HL-60/S4 treated with phorbol 12-myristate 13-acetate at 8.2 ng/mL for 4 days and 3 days (cell line): ENCODE measurements around the gene RHOD.

ENCODE experiments used
- in situ Hi-C: fragments of 300-500 bp; cut with MboI; formaldehyde crosslinking; loops from 2 replicates; pipeline ENCODE4 v1.15.0; 2022; ENCODE audit warnings: low sequenced_read_pairs

The RHOD gene

DNA sequence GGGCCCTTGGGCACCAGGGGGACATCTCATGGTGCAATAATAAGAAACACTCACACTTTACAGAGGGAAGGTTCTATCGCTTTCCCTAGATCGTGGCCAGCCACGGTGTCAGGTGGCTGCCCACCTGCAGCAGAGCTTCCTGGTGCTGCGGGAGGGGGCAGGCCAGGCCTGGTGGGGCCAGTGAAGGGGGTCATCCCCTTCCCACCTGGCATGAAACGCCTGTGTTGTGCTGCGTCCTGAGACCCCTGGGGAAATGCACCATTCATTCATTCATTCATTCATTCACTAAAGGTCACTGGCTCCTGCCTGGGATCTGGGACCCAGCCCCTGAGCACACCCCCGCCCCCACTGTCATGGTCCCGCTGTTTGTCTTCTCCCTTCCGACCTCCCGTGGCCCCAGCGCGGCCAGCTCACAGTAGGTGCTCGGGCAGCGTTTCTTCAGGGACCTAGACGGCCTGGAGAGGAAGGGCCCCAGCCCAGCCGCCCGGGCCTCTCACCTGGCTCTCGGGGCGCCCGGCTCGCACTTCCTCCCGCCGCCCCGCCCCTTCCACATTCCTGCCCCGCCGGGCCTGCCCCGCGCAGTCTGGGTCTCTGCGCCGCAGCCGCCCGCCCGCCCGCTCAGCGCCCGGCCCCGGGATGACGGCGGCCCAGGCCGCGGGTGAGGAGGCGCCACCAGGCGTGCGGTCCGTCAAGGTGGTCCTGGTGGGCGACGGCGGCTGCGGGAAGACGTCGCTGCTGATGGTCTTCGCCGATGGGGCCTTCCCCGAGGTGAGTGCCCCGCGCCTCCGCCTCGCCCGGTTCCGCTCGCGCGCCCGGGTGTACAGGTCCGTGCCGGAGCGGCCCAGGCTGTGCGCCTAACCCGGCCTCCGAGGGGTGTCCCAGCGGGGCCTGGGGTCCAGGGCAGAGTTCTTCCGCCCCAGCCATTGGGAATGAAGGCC is at the start of gene RHOD:
RHOD (plus strand) TSS at position 581 of the 938 bp plus-strand sequence; CDS start at position 637, 56 bp downstream.
- in situ Hi-C loops, result no loop called here

DNA sequence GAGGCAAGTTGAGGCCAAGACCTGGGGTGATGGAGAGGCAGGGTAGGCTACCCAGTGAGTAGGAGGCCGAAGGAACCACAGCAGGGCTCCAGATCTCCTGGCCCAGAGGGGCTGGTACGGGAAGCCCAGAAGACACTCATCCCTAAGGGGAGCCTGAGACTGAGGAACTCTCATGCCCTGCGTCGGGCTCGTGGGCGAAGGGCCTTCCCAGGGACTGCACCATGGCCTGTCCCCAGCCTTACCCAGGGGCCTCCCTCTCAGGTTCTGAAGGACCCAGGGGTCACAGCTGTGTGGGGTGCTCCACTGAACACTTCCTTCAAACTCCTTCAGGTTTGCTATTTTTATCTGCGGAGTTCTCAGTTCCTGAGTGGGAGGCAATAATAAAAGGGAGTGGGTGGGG is 49.5 kb upstream of the RHOD start:
- in situ Hi-C loops, result no loop called here

GRCh38 chr11:67010296-67010905 is 46.2 kb upstream of the RHOD start:
- in situ Hi-C loops, result no loop called here

GRCh38 chr11:67013511-67014045 is 43.1 kb upstream of the RHOD start:
- in situ Hi-C loops, result no loop called here

GRCh38 chr11:67014343-67014742 is 42.3 kb upstream of the RHOD start:
- in situ Hi-C loops, result no loop called here

DNA sequence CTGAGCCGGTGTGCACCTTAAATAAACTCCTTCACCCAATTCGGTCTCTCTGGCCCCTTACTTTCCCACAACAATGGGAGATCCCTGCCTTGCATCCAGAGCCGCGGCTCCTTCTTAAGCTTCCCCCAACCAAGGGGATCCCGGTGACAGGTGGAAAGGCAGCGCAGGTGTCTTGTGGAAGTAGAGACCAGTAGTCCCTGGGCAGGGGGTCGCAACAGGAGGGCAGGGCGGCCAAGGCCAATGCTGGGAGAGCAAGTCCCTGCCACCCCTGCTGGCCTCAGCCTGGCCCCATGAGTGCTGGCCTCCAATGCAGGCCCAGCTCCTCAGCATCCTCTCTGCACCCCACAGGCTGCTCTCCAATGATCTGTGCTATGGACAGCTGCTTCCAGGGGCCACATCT is 41.6 kb upstream of the RHOD start:
- in situ Hi-C loops, result no loop called here

DNA sequence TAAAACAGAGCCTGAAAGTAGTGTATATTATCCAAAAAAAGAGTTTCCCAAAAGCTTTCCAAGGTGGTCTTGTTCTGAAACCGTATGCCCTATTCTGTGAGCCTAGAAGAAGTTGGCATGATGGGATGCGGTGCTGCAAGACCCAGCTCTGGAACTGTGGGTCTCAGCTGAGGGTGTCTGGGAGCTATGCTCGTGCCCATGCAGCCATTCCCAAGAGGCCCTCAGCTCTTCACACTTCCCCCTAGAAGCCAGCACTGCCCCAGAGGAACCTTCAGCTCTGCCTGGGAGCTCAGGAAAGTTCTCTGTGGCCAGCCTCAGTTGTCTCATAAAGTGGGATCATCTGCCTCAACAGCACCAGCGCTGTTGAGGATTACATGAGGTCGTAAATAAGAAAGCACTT is 40.1 kb upstream of the RHOD start:
- in situ Hi-C loops, result no loop called here

DNA sequence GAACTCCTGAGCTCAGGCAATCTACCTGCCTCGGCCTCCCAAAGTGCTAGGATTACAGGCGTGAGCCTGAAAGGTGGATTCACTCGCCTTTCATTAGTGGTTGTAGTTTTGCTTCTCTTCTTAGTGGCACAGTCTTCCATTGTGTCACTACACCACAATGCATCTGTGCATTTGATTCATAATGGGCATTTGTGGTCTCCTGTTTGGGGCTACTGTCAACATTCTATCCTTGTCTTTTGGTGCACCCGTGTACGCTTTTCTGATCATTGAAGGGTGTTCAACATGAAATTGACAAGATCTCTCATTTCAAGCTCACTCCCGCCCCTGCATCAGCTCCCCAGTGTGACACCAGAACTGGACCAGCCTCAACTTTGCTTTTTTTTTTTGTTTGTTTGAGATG is 35.7 kb upstream of the RHOD start:
- in situ Hi-C loops, result no loop called here

DNA sequence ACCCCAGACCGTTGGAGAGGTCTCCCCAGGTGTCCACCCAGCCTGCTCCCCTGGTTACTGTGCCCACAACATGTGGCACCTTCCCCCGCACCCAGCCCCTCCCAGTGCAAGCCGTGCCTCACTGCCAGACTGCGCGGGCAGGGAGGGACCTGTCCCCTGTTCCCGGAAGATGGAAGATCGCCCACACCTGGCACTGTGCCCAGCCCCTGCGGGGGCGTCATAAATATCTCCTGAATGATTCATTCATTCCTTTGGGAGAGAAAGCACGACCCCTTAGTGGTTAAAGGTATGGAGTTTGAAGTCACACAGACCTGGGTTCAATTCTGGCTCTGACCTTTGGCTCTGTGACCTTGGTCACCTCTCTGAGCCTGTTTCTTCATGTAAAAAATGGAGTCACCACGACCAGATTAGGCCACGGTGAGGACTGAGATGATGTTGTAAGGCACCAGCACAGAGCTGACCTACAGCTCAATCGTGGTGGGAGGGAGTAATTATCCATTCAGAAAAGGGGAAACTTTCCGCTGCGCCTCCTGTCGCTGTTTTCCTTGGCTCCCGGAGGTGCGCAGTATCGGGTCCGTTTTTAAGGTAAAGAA is 34.2 kb upstream of the RHOD start:
- in situ Hi-C loops, result no loop called here

DNA sequence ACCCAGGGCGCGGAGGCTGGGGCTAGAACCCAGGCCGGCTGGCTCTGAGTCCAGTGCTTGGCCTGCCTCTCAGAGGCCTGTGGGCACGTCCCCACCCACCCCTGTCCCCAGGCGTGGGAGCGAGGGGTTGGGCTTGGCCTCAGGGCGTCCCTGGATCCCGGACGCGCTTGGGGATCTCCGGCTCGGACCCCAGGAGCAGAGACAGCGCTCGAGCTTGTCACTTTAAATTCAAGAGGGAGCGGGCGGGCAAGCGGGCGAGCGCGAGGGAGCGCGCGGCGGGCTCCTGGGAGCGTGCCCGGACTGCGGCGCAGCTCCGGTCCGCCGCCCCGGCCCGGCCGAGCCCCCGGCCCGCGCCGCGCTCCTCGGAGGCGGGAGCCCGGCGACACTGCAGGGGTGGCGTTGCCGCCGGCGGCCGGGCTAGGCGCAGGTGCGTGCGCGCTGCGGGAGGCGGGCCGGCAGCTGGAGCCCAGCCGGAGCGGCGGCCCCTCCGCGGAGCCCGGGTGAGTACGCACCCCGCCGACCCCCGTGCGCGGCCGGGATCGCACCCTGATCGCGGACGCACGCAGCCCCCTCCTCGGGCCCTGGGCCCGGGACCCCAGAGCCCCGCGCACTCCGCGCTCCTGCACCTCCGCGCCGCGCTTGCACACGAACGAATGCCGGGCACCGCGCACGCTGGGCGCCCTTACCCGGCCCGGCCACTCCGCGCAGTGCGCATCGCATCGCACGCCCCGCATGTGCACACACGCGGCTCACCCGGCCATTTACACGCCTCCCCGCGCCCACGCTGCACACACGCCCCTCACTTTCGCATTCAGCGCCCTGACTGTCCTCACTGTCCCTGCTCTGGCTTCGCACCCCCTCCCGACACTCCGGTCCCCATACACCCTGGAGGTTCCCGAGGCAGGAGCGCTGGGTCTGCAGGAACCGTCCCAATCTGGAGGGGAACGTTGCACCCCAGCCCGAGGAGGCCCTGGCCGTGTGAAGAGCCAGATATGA is 33.4 kb upstream of the RHOD start, which contains the start of gene SYT12:
SYT12 (plus strand) TSS at position 174 of the 996 bp plus-strand sequence. CDS start 7,011 bp downstream, outside the sequence.
- in situ Hi-C loops, result no loop called here

GRCh38 chr11:67023957-67024353 is 32.7 kb upstream of the RHOD start:
- in situ Hi-C loops, result no loop called here

GRCh38 chr11:67024410-67024809 is 32.2 kb upstream of the RHOD start:
- in situ Hi-C loops, result no loop called here

- in situ Hi-C loops, result no loop called here
Observed at GRCh38 chr11:67024966-67025365, 31.7 kb upstream of the RHOD start.

GRCh38 chr11:67025750-67026149 is 30.9 kb upstream of the RHOD start:
- in situ Hi-C loops, result no loop called here

DNA sequence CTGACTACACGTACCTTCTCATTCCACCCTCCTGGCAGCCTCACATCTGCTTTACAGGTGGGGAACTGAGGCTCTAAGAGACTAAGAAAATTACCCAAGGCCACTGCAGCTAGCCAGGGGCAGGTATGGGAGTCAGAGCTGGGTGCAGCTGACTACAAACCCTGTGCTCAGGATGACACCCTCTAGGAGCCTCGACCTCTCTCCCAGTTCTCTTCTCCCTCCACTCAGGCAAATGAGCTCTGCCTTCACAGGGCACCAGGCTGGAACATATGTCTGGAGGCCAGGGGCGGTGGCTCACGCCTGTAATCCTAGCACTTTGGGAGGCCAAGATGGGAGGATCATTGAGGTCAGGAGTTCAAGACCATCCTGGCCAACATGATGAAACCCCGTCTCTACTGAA is 29.7 kb upstream of the RHOD start:
- in situ Hi-C loops, result no loop called here

DNA sequence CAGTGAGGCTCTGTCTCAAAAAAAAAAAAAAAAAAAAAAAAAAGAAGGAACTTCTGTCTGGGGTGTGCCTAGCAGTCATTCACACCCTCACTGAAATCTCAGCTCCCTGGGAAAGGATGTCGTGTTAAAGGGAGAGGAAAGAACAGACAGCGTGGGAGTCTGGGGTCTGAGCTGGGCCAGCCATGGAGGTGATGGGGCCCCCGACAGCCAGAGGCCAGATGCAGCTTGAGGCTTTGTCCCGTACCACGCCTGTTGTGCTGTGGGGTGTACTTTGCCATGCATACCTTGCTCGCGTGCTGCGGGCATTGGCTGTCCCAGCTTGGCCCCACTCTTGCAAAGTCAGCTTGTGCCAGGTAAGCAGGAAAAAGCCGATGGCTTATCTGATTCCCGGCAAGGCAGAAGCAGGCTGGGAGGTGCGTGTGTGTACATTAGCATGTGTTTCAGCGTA is 29.1 kb upstream of the RHOD start:
- in situ Hi-C loops, result no loop called here

- in situ Hi-C loops, result no loop called here
Observed at GRCh38 chr11:67027943-67028542, 28.6 kb upstream of the RHOD start.

- in situ Hi-C loops, result no loop called here
Observed at GRCh38 chr11:67029146-67029545, 27.5 kb upstream of the RHOD start.

- in situ Hi-C loops, result no loop called here
Observed at GRCh38 chr11:67030976-67031375, 25.7 kb upstream of the RHOD start.
